Colonic mucosa (tissue), 4 donors: ENCODE results near the gene RAD51B. TPM values are rescaled to one million over a fixed set of nuclear protein-coding genes. Genes with fewer than 3 reads are reported as not detected.
A peak's percentile ranks its signal among the peaks of the same experiment; 100 is the strongest.

Experiments used
- DNase-seq: peaks from one replicate; pipeline ENCODE4 v3.0.0-alpha.2; 2020
- H3K27ac ChIP-seq: fragments of 200-600 bp; one replicate; pipeline ENCODE4 v1.8.0; 2021
- H3K27me3 ChIP-seq: fragments of 200-600 bp; one replicate; pipeline ENCODE4 v1.8.0; 2021
- H3K36me3 ChIP-seq: fragments of 200-600 bp; one replicate; pipeline ENCODE4 v1.8.0; 2021
- H3K4me1 ChIP-seq: fragments of 200-600 bp; one replicate; pipeline ENCODE4 v1.8.0; 2021; ENCODE audit warnings: mild to moderate bottlenecking
- H3K4me3 ChIP-seq: fragments of 200-600 bp; one replicate; pipeline ENCODE4 v1.8.0; 2021
- H3K9ac ChIP-seq, 2 donors: one replicate each; pipeline ENCODE4 v1.7.0; 2013; ENCODE audit warnings: control low read depth in 2 of 2, low read depth in 2 of 2, low read length in 2 of 2
- H3K9me3 ChIP-seq: fragments of 200-600 bp; one replicate; pipeline ENCODE4 v1.8.0; 2021
- CTCF ChIP-seq: fragments of 200-600 bp; IDR thresholded peaks from one replicate; pipeline ENCODE4 v1.8.0; 2022; ENCODE audit warnings: antibody characterized with exemption, mild to moderate bottlenecking
- intact Hi-C: fragments of 100-400 bp; cut with DNase I; formaldehyde crosslinking; loops from one replicate; pipeline ENCODE4 v1.14.1; 2022
- total RNA-seq, 2 donors: library from RNA; stranded (reverse); fragmentation: NEBNext Ultra II Directional in 1 of 2; extraction: Animal tissue kit (Norgen Biotek cat#: 25700) in 1 of 2; gene quantifications; one replicate each; pipeline ENCODE4 v1.2.1, GENCODE V29; 2021
- donor health status: healthy.
- donor health status: DM: no; HTN: no; CAD: no.
- donor health status: DM: no; HTN: no; CAD: no.

The RAD51B gene
- total RNA-seq, 2 donors from 2014 or later = 12.7 to 22.0 TPM

GRCh38 chr14:67940486-67941455 is 121.2 kb downstream of the RAD51B start:
- no peak for DNase-seq
- Histone ChIP-seq H3K4me3 (no peak overlapping the region), H3K27ac (peak overlapping the region; percentile 69), H3K9ac (peak overlapping the region in 1 of 2 donors; percentile 68), H3K36me3 (no peaks in the 10 kb centered on the region), H3K4me1 (peaks cover 4% of the 10 kb centered on the region), H3K27me3 (no peaks in the 10 kb centered on the region), H3K9me3 (no peaks in the 10 kb centered on the region)
- TF ChIP-seq CTCF = no peak
- intact Hi-C loops = loop anchor here (5.0 to 10.0 kb wide), 3 partner anchors 204 to 877 kb away; no protein-coding TSS in a partner anchor

GRCh38 chr14:67941456-67942018 is 122.0 kb downstream of the RAD51B start:
- Histone ChIP-seq H3K9me3 (no peaks in the 10 kb centered on the region), H3K27ac (peak overlapping the region; percentile 69), H3K27me3 (no peaks in the 10 kb centered on the region), H3K4me3 (no peak overlapping the region), H3K36me3 (no peaks in the 10 kb centered on the region), H3K4me1 (peaks cover 4% of the 10 kb centered on the region), H3K9ac (peak overlapping the region in 1 of 2 donors; percentile 68)
- intact Hi-C loops = loop anchor here (5.0 to 10.0 kb wide), 3 partner anchors 203 to 876 kb away; no protein-coding TSS in a partner anchor
- no peak for TF ChIP-seq CTCF
- DNase-seq = no peak

- intact Hi-C loops = loop anchor here (5.0 to 10.0 kb wide), 3 partner anchors 203 to 875 kb away; no protein-coding TSS in a partner anchor
- Histone ChIP-seq H3K4me1 (peaks cover 4% of the 10 kb centered on the region), H3K36me3 (no peaks in the 10 kb centered on the region), H3K27me3 (no peaks in the 10 kb centered on the region), H3K27ac (peak overlapping the region; percentile 69), H3K4me3 (no peak overlapping the region), H3K9ac (peak overlapping the region in 1 of 2 donors; percentile 68), H3K9me3 (no peaks in the 10 kb centered on the region)
- no peak for DNase-seq
- TF ChIP-seq CTCF = no peak
Observed at GRCh38 chr14:67942080-67942710, 122.6 kb downstream of the RAD51B start.

- no peak overlapping the region for H3K27ac ChIP-seq
- no peak overlapping the region for H3K4me3 ChIP-seq
- H3K36me3 ChIP-seq = no peaks in the 10 kb centered on the region
- intact Hi-C loops = loop anchor here (5.0 to 10.0 kb wide), 3 partner anchors 201 to 873 kb away; no protein-coding TSS in a partner anchor
- H3K9me3 ChIP-seq = no peaks in the 10 kb centered on the region
- H3K27me3 ChIP-seq = no peaks in the 10 kb centered on the region
- DNase-seq = peak; percentile 86
- TF ChIP-seq CTCF = peak; percentile 55
- peaks cover 4% of the 10 kb centered on the region for H3K4me1 ChIP-seq
- H3K9ac ChIP-seq = no peak overlapping the region
Observed at GRCh38 chr14:67943947-67944346, 124.4 kb downstream of the RAD51B start.

- peaks cover 4% of the 10 kb centered on the region for H3K4me1 ChIP-seq
- no peaks in the 10 kb centered on the region for H3K9me3 ChIP-seq
- H3K9ac ChIP-seq = no peak overlapping the region
- DNase-seq = no peak
- peak overlapping the region; percentile 11 for H3K27ac ChIP-seq
- no peaks in the 10 kb centered on the region for H3K27me3 ChIP-seq
- H3K36me3 ChIP-seq = no peaks in the 10 kb centered on the region
- no peak overlapping the region for H3K4me3 ChIP-seq
- no peak for TF ChIP-seq CTCF
- intact Hi-C loops = loop anchor here (5.0 to 10.0 kb wide), 3 partner anchors 200 to 873 kb away; no protein-coding TSS in a partner anchor
Observed at GRCh38 chr14:67944605-67945004, 125.0 kb downstream of the RAD51B start.
